ENCODE data around the gene CLDN8. TPM values are rescaled to one million over a fixed set of nuclear protein-coding genes. Genes with fewer than 3 reads are reported as not detected.

Gene CLDN8
- total and polyA plus RNA-seq, 2 of the 13 experiments (the other 11 are each of a cell fraction or from before 2014, with no cell fraction given): not detected

- Histone ChIP-seq H3K4me3 (replicated peaks in 1 of 3; ENCODE audit: insufficient read depth in 1 of 3, low read depth in 2 of 3, low read length in 3 of 3) (no peak overlapping the region), H3K4me2 (ENCODE audit: low read depth, low read length) (no peak overlapping the region), H3K27ac (ENCODE audit: extremely low read length, insufficient read depth, low read length) (no peak overlapping the region), H3K79me2 (ENCODE audit: insufficient read depth, low read length) (no peaks in the 10 kb centered on the region), H3K9me3 (ENCODE audit: low read length) (peaks cover 56% of the 10 kb centered on the region), H3K4me1 (ENCODE audit: insufficient read depth, low read length) (no peaks in the 10 kb centered on the region), H4K20me1 (ENCODE audit: insufficient read depth, low read length) (no peaks in the 10 kb centered on the region), H2AFZ (ENCODE audit: low read length) (no peak overlapping the region), H3K27me3 (ENCODE audit: control insufficient read depth in 1 of 2, insufficient read depth in 2 of 2, low read length in 2 of 2) (no peaks in the 10 kb centered on the region), H3K9ac (ENCODE audit: insufficient read depth, low read depth, low read length) (no peak overlapping the region), H3K36me3 (replicated peaks in 1 of 2; ENCODE audit: control insufficient read depth in 1 of 2, insufficient read depth in 2 of 2, low read length in 2 of 2) (no peaks in the 10 kb centered on the region)
- in situ Hi-C loops (cut with HindIII; ENCODE audit: extremely low pct_ligation_motif_present, low pct_unique_long_range_greater_than_20kb) (no loop called here), intact Hi-C loops (cut with micrococcal nuclease; ENCODE audit: unreplicated experiment) (no loop called here)
- POLR2A ChIA-PET: no interaction called here
- CTCF ChIA-PET (ENCODE audit: low intra/inter-chr PET ratio, low total read pairs): no interaction called here
- BruUV-seq (replicated peaks): no TSS peak
- no peak for ATAC-seq
- 33% methylated on average over 7 of the region's 7 CpGs for WGBS (ENCODE audit: low lambda C conversion rate)
- FAIRE-seq: no peak
- no peak for DNase-seq (ENCODE audit: low spot score)
- TF ChIP-seq ZSCAN5A (CRISPR knock-in tag; IDR thresholded peaks at IDR 0.05; ENCODE audit: borderline replicate concordance): no peak
Measured at GRCh38 chr21:30206551-30207251, 9.2 kb downstream of the CLDN8 start.

- in situ Hi-C loops (cut with HindIII; ENCODE audit: extremely low pct_ligation_motif_present, low pct_unique_long_range_greater_than_20kb): no loop called here
- ATAC-seq (no peak), FAIRE-seq (no peak), DNase-seq (ENCODE audit: low spot score) (no peak)
- intact Hi-C loops (cut with micrococcal nuclease; ENCODE audit: unreplicated experiment): no loop called here
- H2AFZ ChIP-seq (ENCODE audit: low read length): no peak overlapping the region
- H3K79me2 ChIP-seq (ENCODE audit: insufficient read depth, low read length): no peaks in the 10 kb centered on the region
- no peak overlapping the region for H3K4me2 ChIP-seq (ENCODE audit: low read depth, low read length)
- 3% methylated on average over 2 of the region's 2 CpGs for WGBS (ENCODE audit: low lambda C conversion rate)
- POLR2A ChIA-PET: no interaction called here
- no TSS peak for BruUV-seq (replicated peaks)
- H3K9ac ChIP-seq (ENCODE audit: insufficient read depth, low read depth, low read length): no peak overlapping the region
- no peaks in the 10 kb centered on the region for H3K27me3 ChIP-seq (ENCODE audit: control insufficient read depth in 1 of 2, insufficient read depth in 2 of 2, low read length in 2 of 2)
- H3K4me1 ChIP-seq (ENCODE audit: insufficient read depth, low read length): no peaks in the 10 kb centered on the region
- no peak overlapping the region for H3K4me3 ChIP-seq (replicated peaks in 1 of 3; ENCODE audit: insufficient read depth in 1 of 3, low read depth in 2 of 3, low read length in 3 of 3)
- no peaks in the 10 kb centered on the region for H4K20me1 ChIP-seq (ENCODE audit: insufficient read depth, low read length)
- TF ChIP-seq ZNF274 (CRISPR knock-in tag; IDR thresholded peaks at IDR 0.05): no peak
- TF ChIP-seq TCF12 (IDR thresholded peaks at IDR 0.05): no peak
- no peak for TF ChIP-seq TCF12 (CRISPR knock-in tag; IDR thresholded peaks at IDR 0.05)
- no peak for TF ChIP-seq GABPB1 (CRISPR knock-in tag; IDR thresholded peaks at IDR 0.05)
- no peak for TF ChIP-seq YEATS4 (CRISPR knock-in tag; IDR thresholded peaks at IDR 0.05; ENCODE audit: borderline replicate concordance)
- TF ChIP-seq ONECUT2 (CRISPR knock-in tag; IDR thresholded peaks at IDR 0.05): no peak
- no peak for TF ChIP-seq MATR3 (CRISPR knock-in tag; IDR thresholded peaks at IDR 0.05)
- TF ChIP-seq ZC3H13 (CRISPR knock-in tag; IDR thresholded peaks at IDR 0.05): no peak
- peaks cover 42% of the 10 kb centered on the region for H3K9me3 ChIP-seq (ENCODE audit: low read length)
- no peaks in the 10 kb centered on the region for H3K36me3 ChIP-seq (replicated peaks in 1 of 2; ENCODE audit: control insufficient read depth in 1 of 2, insufficient read depth in 2 of 2, low read length in 2 of 2)
- no peak overlapping the region for H3K27ac ChIP-seq (ENCODE audit: extremely low read length, insufficient read depth, low read length)
- CTCF ChIA-PET (ENCODE audit: low intra/inter-chr PET ratio, low total read pairs): no interaction called here
Measured at GRCh38 chr21:30200000-30200399, 15.9 kb downstream of the CLDN8 start.

All from HepG2 (cell line).